HG02852 (cell line): ENCODE data around the gene MAN2C1.
"Not testable (repeated sequence)": the region's sequence is repeated elsewhere in the genome, so short reads cannot be mapped to it uniquely, and the experiment has no call there.

Experiments used
- ATAC-seq: cut with Tn5 transposase; IDR thresholded peaks from one replicate; pipeline ENCODE4 v1.9.1; 2021; ENCODE audit warnings: mild to moderate bottlenecking, moderate library complexity; ENCODE audit not compliant: unreplicated experiment

The MAN2C1 gene

GRCh38 chr15:75347222-75348033, 21.0 kb downstream of the MAN2C1 start:
- no peak for ATAC-seq

DNA sequence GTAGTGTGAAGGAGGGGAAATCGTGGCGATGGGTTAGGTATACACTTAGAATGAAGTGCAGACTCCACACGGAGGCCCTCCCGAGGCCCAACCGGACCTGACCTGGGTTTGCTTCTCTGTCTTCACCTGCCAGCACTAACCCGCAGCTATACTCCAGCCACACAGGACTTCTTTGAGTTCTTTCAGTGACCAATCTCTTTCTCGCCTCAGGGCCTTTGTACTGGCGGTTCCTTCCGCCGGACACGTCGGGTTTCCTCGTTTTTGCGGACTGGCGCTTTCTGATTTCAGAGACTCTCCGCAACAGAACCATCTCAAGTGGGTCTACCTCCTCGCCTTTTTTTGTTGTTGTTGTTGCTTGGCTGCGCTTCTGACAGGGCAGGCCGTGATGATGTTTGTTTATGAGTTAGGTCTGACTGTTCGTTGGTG, 21.6 kb downstream of the MAN2C1 start, which contains the start of gene NEIL1:
Gene NEIL1, plus strand, starts transcription at position 244 of the 426 bp plus-strand sequence. CDS start 1,867 bp downstream, outside the sequence.
- no peak for ATAC-seq

- ATAC-seq: not testable (repeated sequence)
These were observed 24.5 kb downstream of the MAN2C1 start for GRCh38 chr15:75343953-75344352.

DNA sequence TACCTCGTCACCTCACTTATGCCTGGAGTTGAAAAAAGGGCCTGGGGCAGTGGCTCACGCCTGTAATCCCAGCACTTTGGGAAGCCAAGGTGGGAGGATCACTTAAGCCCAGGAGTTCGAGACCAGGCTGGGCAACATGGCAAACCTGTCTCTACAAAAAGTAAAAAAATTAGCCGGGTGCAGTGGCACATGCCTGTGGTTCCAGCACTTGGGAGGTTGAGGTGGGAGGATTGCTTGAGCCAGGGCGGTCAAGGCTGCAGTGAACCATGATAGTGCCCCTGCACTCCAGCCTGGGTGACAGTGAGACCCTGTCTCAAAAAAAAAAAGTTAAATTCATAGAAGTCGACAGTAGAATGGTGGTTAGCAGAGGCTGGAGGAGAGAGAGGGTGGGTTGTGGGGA, 26.2 kb downstream of the MAN2C1 start:
- no peak for ATAC-seq

GRCh38 chr15:75339531-75340240, 28.7 kb downstream of the MAN2C1 start:
- ATAC-seq: no peak

GRCh38 chr15:75338661-75339240, 29.7 kb downstream of the MAN2C1 start:
- no peak for ATAC-seq

DNA sequence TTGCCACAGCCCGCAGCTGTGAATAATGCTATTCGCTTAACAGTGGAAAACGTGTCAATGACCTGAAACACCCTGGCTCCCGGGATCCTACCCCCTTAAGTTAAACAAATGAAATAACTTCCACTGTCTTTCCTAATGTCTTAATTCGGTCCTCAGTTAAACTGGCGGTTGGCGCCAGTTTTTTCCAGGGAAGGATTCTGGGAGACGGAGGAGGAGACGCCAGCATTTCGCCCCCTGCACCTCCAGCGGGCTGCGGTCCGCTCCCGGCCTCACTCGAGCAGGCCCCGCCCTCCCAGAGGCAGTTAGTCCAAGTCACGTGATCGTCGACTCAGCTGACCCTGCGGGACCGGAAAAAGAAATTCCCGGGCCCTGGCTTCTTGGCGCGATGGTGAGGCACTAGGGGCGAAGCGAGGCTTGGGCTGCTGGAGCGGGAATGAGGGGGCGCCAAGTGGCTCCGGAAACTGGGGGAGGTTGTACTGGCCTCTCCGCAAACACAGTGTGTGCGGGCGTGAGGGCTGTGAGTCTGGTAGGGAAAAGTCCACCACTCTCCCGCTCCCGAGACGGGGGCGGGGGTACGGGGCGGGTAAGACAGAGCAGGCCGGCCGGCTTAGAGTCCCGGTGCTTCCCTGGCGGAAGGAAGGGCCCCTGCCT, 32.6 kb downstream of the MAN2C1 start, which contains the start of gene COMMD4:
Gene COMMD4, plus strand, starts transcription at position 359 of the 651 bp plus-strand sequence. Its CDS starts 27 bp downstream, at position 386.
- peak; percentile 72 for ATAC-seq

DNA sequence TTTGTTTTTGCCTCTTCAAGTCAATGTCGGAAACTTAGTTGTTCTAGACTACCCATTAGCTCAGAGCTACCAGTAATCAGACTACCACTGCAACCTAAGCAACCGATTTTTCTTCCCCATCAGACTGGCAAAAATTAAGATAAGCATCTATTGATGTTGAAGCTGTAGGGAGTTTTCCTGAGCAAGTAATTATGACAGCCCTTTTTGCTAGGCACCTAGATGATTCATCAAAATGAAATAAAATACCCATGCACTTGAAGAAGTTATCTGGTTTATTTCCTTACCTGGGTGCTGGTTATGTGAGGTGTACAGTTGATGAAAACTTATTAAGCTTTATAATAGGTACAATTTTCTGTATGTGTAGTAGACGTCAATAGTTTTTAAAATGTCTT, 33.1 kb downstream of the MAN2C1 start:
- ATAC-seq: no peak

GRCh38 chr15:75333654-75334419, 34.6 kb downstream of the MAN2C1 start:
- not testable (repeated sequence) for ATAC-seq

DNA sequence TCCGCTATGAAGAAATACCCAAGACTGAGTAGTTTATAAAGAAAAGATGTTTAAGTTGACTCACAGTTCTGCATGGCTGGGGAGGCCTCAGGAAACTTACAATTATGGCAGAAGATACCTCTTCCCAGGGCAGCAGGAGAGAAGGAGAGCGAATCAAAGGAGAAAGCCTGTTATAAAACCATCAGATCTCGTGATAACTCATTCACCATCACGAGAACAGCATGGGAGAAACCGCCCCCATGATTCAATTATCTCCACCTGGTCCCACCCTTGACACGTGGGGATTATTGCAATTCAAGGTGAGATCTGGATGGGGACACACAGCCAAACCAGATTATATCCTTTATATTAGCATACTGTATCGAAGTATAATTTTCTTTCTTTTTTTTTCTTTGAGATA, 36.3 kb downstream of the MAN2C1 start:
- not testable (repeated sequence) for ATAC-seq

- ATAC-seq: no peak
These were observed 38.8 kb downstream of the MAN2C1 start for GRCh38 chr15:75329571-75329970.

- ATAC-seq: no peak
These were observed 39.7 kb downstream of the MAN2C1 start for GRCh38 chr15:75328493-75329314.

GRCh38 chr15:75327491-75327890, 40.9 kb downstream of the MAN2C1 start:
- no peak for ATAC-seq

DNA sequence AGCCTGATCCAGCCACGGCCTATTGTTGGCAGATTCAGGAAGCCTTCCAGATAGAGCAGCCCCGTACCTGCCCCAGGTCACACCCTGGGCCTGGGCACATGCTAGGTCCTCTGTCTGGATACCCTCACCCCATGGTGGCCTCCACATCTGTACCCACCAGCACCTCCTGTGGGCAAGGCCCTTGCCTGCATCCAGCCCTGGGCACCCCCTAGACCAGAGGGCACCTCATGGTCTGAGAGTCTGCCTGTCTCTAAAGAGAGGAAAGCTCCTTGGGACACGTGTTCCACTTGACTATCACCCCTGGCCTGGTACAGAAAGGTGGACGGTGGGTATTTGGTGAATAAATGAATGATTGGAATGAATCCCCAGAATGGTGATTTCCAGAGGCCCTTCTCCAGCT, 41.4 kb downstream of the MAN2C1 start:
- no peak for ATAC-seq

GRCh38 chr15:75325922-75326321, 42.5 kb downstream of the MAN2C1 start:
- no peak for ATAC-seq

- no peak for ATAC-seq
These were observed 46.7 kb downstream of the MAN2C1 start for GRCh38 chr15:75321711-75322110.

GRCh38 chr15:75319231-75319897, 49.0 kb downstream of the MAN2C1 start:
- ATAC-seq: not testable (repeated sequence)

DNA sequence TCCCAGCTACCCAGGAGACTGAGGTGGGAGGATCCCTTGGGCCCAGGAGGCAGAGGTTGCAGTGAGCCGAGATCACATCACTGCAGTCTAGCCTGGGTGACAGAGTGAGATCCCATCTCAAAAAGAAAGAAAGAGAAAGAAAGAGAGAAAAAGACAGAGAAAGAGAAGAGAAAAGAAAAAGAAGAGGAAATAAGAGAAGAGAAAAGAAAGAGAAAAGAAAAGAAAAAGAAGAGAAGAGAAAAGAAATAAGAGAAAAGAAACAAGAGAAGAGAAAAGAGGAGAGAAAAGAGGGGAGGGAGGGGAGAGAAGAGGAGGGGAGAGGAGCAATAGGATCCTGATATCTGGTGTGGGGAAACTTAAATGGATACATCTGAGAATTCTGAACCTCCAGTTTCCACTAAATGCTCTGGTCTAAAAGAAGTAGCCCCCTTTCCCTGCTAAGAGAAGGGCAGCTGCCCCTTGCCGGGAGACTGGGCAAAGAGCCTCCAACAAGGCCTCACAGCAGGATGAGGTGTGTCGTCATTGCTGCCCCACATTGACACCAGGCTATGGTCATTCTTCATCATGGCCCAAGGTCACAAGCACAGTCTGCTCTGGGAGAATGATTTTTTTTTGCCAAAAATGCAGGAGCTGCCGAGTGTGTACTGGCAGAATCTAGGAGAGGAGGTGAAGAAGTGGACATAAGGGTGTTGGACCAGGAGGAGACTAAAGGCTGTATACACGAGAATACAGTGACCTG, 53.7 kb downstream of the MAN2C1 start:
- no peak for ATAC-seq
